DMS79 treated with DMSO at 0.1 percent for 48 hours (cell line): ENCODE results near the gene MAGEL2.
"Not testable (repeated sequence)": the region's sequence is repeated elsewhere in the genome, so short reads cannot be mapped to it uniquely, and the experiment has no call there.

Experiments used
- DNase-seq: peaks from one replicate; lab custom pipeline; 2025; lab: John Stamatoyannopoulos, UW

The MAGEL2 gene

DNA sequence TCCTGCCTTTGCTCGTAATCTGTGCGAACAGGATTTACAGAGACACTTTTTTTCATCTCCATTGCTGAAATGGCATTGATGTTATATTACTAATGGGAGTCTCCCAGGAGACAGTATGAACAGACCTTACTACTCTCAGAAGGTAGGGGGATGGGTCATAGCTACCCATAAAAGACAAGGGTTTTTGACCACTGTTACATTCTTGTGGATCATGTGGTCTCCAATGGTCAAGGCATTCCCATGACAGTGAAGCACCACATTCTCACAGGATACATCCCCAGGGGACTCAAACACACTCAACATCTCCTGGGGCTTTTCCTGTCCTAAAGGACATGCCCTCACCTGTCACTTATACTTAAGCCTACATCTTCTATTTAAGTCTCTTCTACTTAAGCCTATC is 41.4 kb downstream of the MAGEL2 start:
- no peak for DNase-seq

DNA sequence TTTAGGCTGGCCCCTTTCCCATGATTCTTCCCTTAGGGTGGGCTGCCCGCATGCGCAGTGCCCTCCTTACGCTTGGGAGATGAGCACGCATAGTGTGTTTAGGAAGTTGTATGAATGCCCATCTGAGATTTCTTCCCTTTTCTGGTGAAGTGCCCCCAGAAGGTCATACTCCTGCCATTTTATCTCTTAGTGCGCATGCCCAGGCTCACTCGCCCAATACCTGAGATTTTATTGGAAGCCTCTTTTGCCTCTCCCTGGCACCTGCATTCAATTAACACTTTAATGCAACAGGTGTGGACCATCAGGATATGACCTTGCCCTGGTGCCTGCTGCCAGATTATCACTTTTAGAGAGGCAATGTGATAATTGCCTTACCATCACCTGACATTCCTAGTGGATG is 45.5 kb downstream of the MAGEL2 start:
- no peak for DNase-seq

GRCh38 chr15:23599053-23599452 is 48.6 kb downstream of the MAGEL2 start:
- no peak for DNase-seq

DNA sequence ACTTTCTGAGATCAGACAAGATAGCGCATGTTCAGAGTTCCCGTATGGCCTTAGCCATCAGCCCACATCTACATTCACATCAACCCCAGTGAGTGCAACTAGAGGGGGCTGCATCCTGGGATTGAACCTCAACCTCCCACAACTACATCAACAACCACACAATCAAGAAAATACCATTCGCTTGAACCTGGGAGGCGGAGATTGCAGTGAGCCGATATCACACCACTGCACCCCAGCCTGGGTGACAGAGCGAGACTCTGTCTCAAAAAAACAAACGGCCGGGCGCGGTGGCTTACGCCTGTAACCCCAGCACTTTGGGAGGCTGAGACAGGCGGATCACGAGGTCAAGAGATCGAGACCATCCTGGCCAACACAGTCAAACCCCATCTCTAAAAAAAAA is 50.4 kb downstream of the MAGEL2 start:
- not testable (repeated sequence) for DNase-seq

GRCh38 chr15:23596736-23597135 is 50.9 kb downstream of the MAGEL2 start:
- DNase-seq, result no peak

DNA sequence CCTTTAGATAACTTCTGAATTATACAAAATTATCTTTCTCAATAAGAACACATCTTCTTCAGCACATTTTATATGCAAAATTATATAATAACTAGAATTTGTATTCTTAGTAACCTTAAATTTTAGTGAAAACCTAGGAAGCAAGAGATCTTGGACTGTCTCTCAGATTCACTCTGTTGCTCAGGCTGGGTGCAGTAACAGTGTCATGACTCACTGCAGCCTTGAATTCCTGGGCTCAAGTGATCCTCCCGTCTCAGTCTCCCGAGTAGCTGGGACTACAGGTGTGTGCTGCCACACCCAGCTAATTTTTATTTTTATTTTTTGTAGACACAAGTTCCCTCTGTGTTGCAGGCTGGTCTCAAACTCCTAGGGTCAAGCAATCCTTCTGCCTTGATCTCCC is 52.3 kb downstream of the MAGEL2 start:
- no peak for DNase-seq

- no peak for DNase-seq
These were observed 53.4 kb downstream of the MAGEL2 start for GRCh38 chr15:23594252-23594770.
